HepG2 (cell line): ENCODE results near the gene LYPD3. TPM values are rescaled to one million over a fixed set of nuclear protein-coding genes. Genes with fewer than 3 reads are reported as not detected.

Experiments used
- ATAC-seq: fragments of 200-7000 bp; cut with Tn5 transposase; 3 replicates; pipeline ENCODE4 v1.9.1; 2020; ENCODE audit warnings: mild to moderate bottlenecking, moderate library complexity
- BruUV-seq: library from RNA; stranded (reverse); fragments of 400-500 nt; replicated peaks from 2 replicates; lab custom pipeline; 2021; lab: Mats Ljungman, UMichigan
- CTCF ChIA-PET: fragments of 300-600 bp; formaldehyde crosslinking; extraction: SDS; loops from one replicate; lab custom pipeline; 2021; ENCODE audit warnings: low total read pairs, inconsistent platforms, low intra/inter-chr PET ratio; lab: Yijun Ruan, JAX
- POLR2A ChIA-PET: fragments of 350-600 bp; sonication (Branson Sonifier 250); formaldehyde crosslinking; loops from one replicate; lab custom pipeline; 2020; ENCODE audit warnings: antibody characterized with exemption, inconsistent platforms; lab: Yijun Ruan, JAX
- DNase-seq: peaks from one replicate; pipeline ENCODE4 v3.0.0-alpha.2; 2015; ENCODE audit warnings: low spot score
- FAIRE-seq: peaks from 3 replicates; lab custom pipeline; 2011; peaks lifted over from hg19 to GRCh38; lab: Jason Lieb, UNC
- H2AFZ ChIP-seq: one replicate; pipeline ENCODE4 v1.6.1; 2011; ENCODE audit warnings: low read length, inconsistent platforms
- H3K27ac ChIP-seq: fragments of 300-600 bp; 3 replicates; pipeline ENCODE4 v1.8.0; 2011; ENCODE audit warnings: mixed run types, mild to moderate bottlenecking, mixed read lengths, low read length, inconsistent platforms; ENCODE audit not compliant: insufficient read depth; ENCODE audit errors: extremely low read length
- H3K27me3 ChIP-seq, 2 experiments: fragments of 200-600 bp in 1 of 2; 2 replicates in 1 of 2; 3 replicates in 1 of 2; pipeline versions ENCODE4 v1.6.0 to v1.8.0; 2011; ENCODE audit warnings: low read length in 2 of 2, mild to moderate bottlenecking in 2 of 2, moderate library complexity in 2 of 2, inconsistent platforms in 1 of 2; ENCODE audit not compliant: insufficient read depth in 2 of 2, control insufficient read depth in 1 of 2
- H3K36me3 ChIP-seq, 2 experiments: fragments of 200-600 bp in 1 of 2; replicated peaks in 1 of 2; 2 replicates in 1 of 2; 3 replicates in 1 of 2; pipeline versions ENCODE4 v1.5.1 to v1.8.0; 2011; ENCODE audit warnings: low read length in 2 of 2, inconsistent platforms in 1 of 2; ENCODE audit not compliant: insufficient read depth in 2 of 2, control insufficient read depth in 1 of 2
- H3K4me1 ChIP-seq: 2 replicates; pipeline ENCODE4 v1.5.1; 2012; ENCODE audit warnings: low read length, inconsistent platforms; ENCODE audit not compliant: insufficient read depth
- H3K4me2 ChIP-seq: 2 replicates; pipeline ENCODE4 v1.6.0; 2011; ENCODE audit warnings: low read depth, low read length, inconsistent platforms
- H3K4me3 ChIP-seq, 3 experiments: fragments of 200-600 bp in 1 of 3; sonication (generic), shearing (Covaris generic) in 1 of 3; replicated peaks in 1 of 3; 2 replicates each; pipeline ENCODE4 v1.5.1; 2011 to 2016; ENCODE audit warnings: low read length in 3 of 3, inconsistent platforms in 2 of 3, low read depth in 2 of 3, mild to moderate bottlenecking in 2 of 3, control low read depth in 1 of 3, mixed read lengths in 1 of 3; ENCODE audit not compliant: insufficient read depth in 1 of 3
- H3K79me2 ChIP-seq: one replicate; pipeline ENCODE4 v1.6.1; 2011; ENCODE audit warnings: low read length, inconsistent platforms; ENCODE audit not compliant: insufficient read depth
- H3K9ac ChIP-seq: 2 replicates; pipeline ENCODE4 v1.6.0; 2011; ENCODE audit warnings: mild to moderate bottlenecking, low read depth, low read length, inconsistent platforms; ENCODE audit not compliant: insufficient read depth
- H3K9me3 ChIP-seq: 2 replicates; pipeline ENCODE4 v1.5.1; 2012; ENCODE audit warnings: mild to moderate bottlenecking, low read length
- H4K20me1 ChIP-seq: 2 replicates; pipeline ENCODE4 v1.6.0; 2011; ENCODE audit warnings: inconsistent platforms, mild to moderate bottlenecking, low read length, moderate library complexity; ENCODE audit not compliant: insufficient read depth
- BCLAF1 ChIP-seq: fragments of 450-650 bp; IDR thresholded peaks from 2 replicates; pipeline ENCODE4 v1.6.1; 2017; ENCODE audit warnings: mild to moderate bottlenecking
- CENPX ChIP-seq: sonication (generic); formaldehyde crosslinking; IDR thresholded peaks from 2 replicates; pipeline ENCODE4 v1.9.0; 2021; ENCODE audit warnings: mild to moderate bottlenecking, missing genetic modification reagents, moderate library complexity
- ISX ChIP-seq: sonication (generic); formaldehyde crosslinking; conservative IDR thresholded peaks from 2 replicates; pipeline ENCODE4 v1.5.0; 2020; ENCODE audit warnings: missing genetic modification reagents
- SP4 ChIP-seq: sonication (generic); formaldehyde crosslinking; IDR thresholded peaks from 2 replicates; pipeline ENCODE4 v1.8.1; 2023; ENCODE audit warnings: mild to moderate bottlenecking, missing genetic modification reagents
- ZNF335 ChIP-seq: sonication (generic); formaldehyde crosslinking; IDR thresholded peaks from 2 replicates; pipeline ENCODE4 v1.4.0; 2020; ENCODE audit warnings: missing genetic modification reagents
- ZNF883 ChIP-seq: sonication (generic); formaldehyde crosslinking; IDR thresholded peaks from 2 replicates; pipeline ENCODE4 v1.5.1; 2020; ENCODE audit warnings: mild to moderate bottlenecking, missing genetic modification reagents; ENCODE audit errors: not compliant biosample characterization
- WGBS: methylation state at CpG from one replicate; pipeline ENCODE4 v1.1.6; 2017; ENCODE audit warnings: low lambda C conversion rate; 5-methylcytosine and 5-hydroxymethylcytosine counted together
- in situ Hi-C: cut with HindIII; loops from 2 replicates; pipeline ENCODE4 v1.10.0; 2017; ENCODE audit warnings: low pct_unique_long_range_greater_than_20kb; ENCODE audit not compliant: extremely low pct_ligation_motif_present
- intact Hi-C: fragments of 100-400 bp; cut with micrococcal nuclease; formaldehyde crosslinking; loops from one replicate; pipeline ENCODE4 v1.10.0; 2022; ENCODE audit not compliant: unreplicated experiment
- polyA plus RNA-seq, 8 experiments: library from polyadenylated mRNA; depleted of rRNA in 3 of 8; stranded (reverse) in 7 of 8; unstranded in 1 of 8; fragments of >200 nt; fragmentation: Illumina TruSeq in 4 of 8; extraction: Trizol in 4 of 8; gene quantifications; 2 replicates each; pipeline versions ENCODE4 v1.2.1 to v1.2.3, GENCODE V29; 2011 to 2016; ENCODE audit warnings: low read depth in 4 of 8, missing spikeins in 1 of 8, mixed read lengths in 1 of 8; ENCODE audit not compliant: insufficient read depth in 1 of 8
- total RNA-seq, 5 experiments: library from RNA; depleted of rRNA; stranded (reverse); fragments of >200 nt; fragmentation: Illumina TruSeq; extraction: Trizol; gene quantifications; 2 replicates each; pipeline ENCODE4 v1.2.3, GENCODE V29; 2016; ENCODE audit warnings: low read depth in 1 of 5

LYPD3 gene
- total and polyA plus RNA-seq, 2 of the 13 experiments (the other 11 are each of a cell fraction or from before 2014, with no cell fraction given) = 0.51 to 1.5 TPM

GRCh38 chr19:43455321-43456113, 9.9 kb downstream of the LYPD3 start:
- no peaks in the 10 kb centered on the region for H3K9me3 ChIP-seq
- ChIA-PET POLR2A (no interaction called here), CTCF (no interaction called here)
- no peak overlapping the region for H2AFZ ChIP-seq
- H3K36me3 ChIP-seq = no peaks in the 10 kb centered on the region
- in situ Hi-C loops (no loop called here), intact Hi-C loops (no loop called here)
- DNase-seq = no peak
- H3K27me3 ChIP-seq = no peaks in the 10 kb centered on the region
- WGBS = 17% methylated on average over 10 of the region's 10 CpGs
- ATAC-seq = no peak
- no peak for TF ChIP-seq ZNF883
- no peak for TF ChIP-seq ZNF335 (CRISPR knock-in tag)
- TF ChIP-seq CENPX = no peak
- TF ChIP-seq BCLAF1 = no peak
- TF ChIP-seq ISX (CRISPR knock-in tag) = no peak
- no peak for TF ChIP-seq SP4
- no peak overlapping the region for H3K4me3 ChIP-seq
- H3K9ac ChIP-seq = no peak overlapping the region; the same call in 1 of the 2 replicates
- no peaks in the 10 kb centered on the region for H4K20me1 ChIP-seq
- peak overlapping the region; percentile 41 for H3K4me2 ChIP-seq
- H3K4me1 ChIP-seq = peaks cover 13% of the 10 kb centered on the region
- no peak for FAIRE-seq
- no TSS peak for BruUV-seq
- no peak overlapping the region for H3K27ac ChIP-seq
- H3K79me2 ChIP-seq = no peaks in the 10 kb centered on the region
